HEK293T (cell line): Measurements from ENCODE around the gene TSKU.

Experiments used
- ARNT ChIP-seq: fragments of 450-650 bp; IDR thresholded peaks from 2 replicates; pipeline ENCODE4 v1.6.1; 2017; ENCODE audit warnings: mild to moderate bottlenecking
- BHLHE40 ChIP-seq: fragments of 450-650 bp; IDR thresholded peaks from 2 replicates; pipeline ENCODE4 v1.6.1; 2016; ENCODE audit warnings: mild to moderate bottlenecking, moderate library complexity, borderline replicate concordance
- ELF4 ChIP-seq: fragments of 450-650 bp; IDR thresholded peaks from 2 replicates; pipeline ENCODE4 v1.6.1; 2017; ENCODE audit warnings: antibody characterized with exemption
- FOXA1 ChIP-seq: fragments of 450-650 bp; IDR thresholded peaks from 2 replicates; pipeline ENCODE4 v1.6.1; 2016; ENCODE audit warnings: mild to moderate bottlenecking
- FOXK2 ChIP-seq: fragments of 450-650 bp; IDR thresholded peaks from 2 replicates; pipeline ENCODE4 v1.6.1; 2016; ENCODE audit warnings: mild to moderate bottlenecking
- FOXM1 ChIP-seq: fragments of 450-650 bp; IDR thresholded peaks from 2 replicates; pipeline ENCODE4 v1.6.1; 2017; ENCODE audit warnings: mild to moderate bottlenecking, borderline replicate concordance
- HDGF ChIP-seq: fragments of 450-650 bp; IDR thresholded peaks from 2 replicates; pipeline ENCODE4 v1.6.1; 2017; ENCODE audit warnings: antibody characterized with exemption, borderline replicate concordance
- L3MBTL2 ChIP-seq: fragments of 450-650 bp; conservative IDR thresholded peaks from 2 replicates; pipeline ENCODE4 v1.6.1; 2016; ENCODE audit warnings: mild to moderate bottlenecking
- SP1 ChIP-seq: fragments of 450-650 bp; IDR thresholded peaks from 2 replicates; pipeline ENCODE4 v1.6.1; 2017
- SUZ12 ChIP-seq: fragments of 450-650 bp; IDR thresholded peaks from 2 replicates; pipeline ENCODE4 v1.6.1; 2016; ENCODE audit warnings: mild to moderate bottlenecking
- TARDBP ChIP-seq: fragments of 450-650 bp; IDR thresholded peaks from 2 replicates; pipeline ENCODE4 v1.6.1; 2016
- ZNF384 ChIP-seq: fragments of 450-650 bp; IDR thresholded peaks from 2 replicates; pipeline ENCODE4 v1.6.1; 2016

GRCh38 chr11:76781807-76782530 is 1.2 kb upstream of the TSKU start:
- TF ChIP-seq TARDBP, result no peak
- no peak for TF ChIP-seq ELF4
- TF ChIP-seq HDGF, result no peak
- TF ChIP-seq ZNF384, result no peak
- TF ChIP-seq SP1, result no peak
- TF ChIP-seq L3MBTL2, result no peak
- TF ChIP-seq BHLHE40, result no peak
- TF ChIP-seq FOXM1, result no peak
- no peak for TF ChIP-seq SUZ12
- TF ChIP-seq FOXK2, result no peak
- TF ChIP-seq ARNT, result no peak
- TF ChIP-seq FOXA1, result no peak
